Activated CD4-positive, alpha-beta memory T cell treated with anti-CD3 and anti-CD28 coated beads, Interleukin-2, amount 10 ng/mL, durations not matched to agents 7 days and 5 days (primary cell): ENCODE results near the gene CAMTA1. TPM values are rescaled to one million over a fixed set of nuclear protein-coding genes. Genes with fewer than 3 reads are reported as not detected.

Experiments
- CTCF ChIA-PET: fragments of 350-600 bp; sonication (Branson Sonifier 250); formaldehyde crosslinking; loops from one replicate; lab custom pipeline; 2021; ENCODE audit warnings: antibody characterized with exemption, inconsistent platforms; lab: Charles Lee
- POLR2A ChIA-PET: fragments of 350-600 bp; sonication (Branson Sonifier 250); formaldehyde crosslinking; loops from one replicate; lab custom pipeline; 2021; ENCODE audit warnings: antibody characterized with exemption; lab: Charles Lee
- DNase-seq: peaks from one replicate; pipeline ENCODE4 v3.0.0-alpha.2; 2020
- H3K27ac Mint-ChIP-seq: one replicate; pipeline ENCODE4 v1.8.0; 2021; ENCODE audit warnings: mild to moderate bottlenecking, mixed read lengths
- H3K27me3 Mint-ChIP-seq: one replicate; pipeline ENCODE4 v1.8.0; 2021; ENCODE audit warnings: mixed read lengths
- H3K36me3 Mint-ChIP-seq: one replicate; pipeline ENCODE4 v1.8.0; 2021; ENCODE audit warnings: low read depth, mixed read lengths
- H3K4me1 Mint-ChIP-seq: one replicate; pipeline ENCODE4 v1.8.0; 2021; ENCODE audit warnings: mixed read lengths
- H3K4me3 Mint-ChIP-seq: one replicate; pipeline ENCODE4 v1.8.0; 2021; ENCODE audit warnings: mild to moderate bottlenecking, mixed read lengths
- H3K9me3 Mint-ChIP-seq: one replicate; pipeline ENCODE4 v1.8.0; 2021; ENCODE audit warnings: mixed read lengths
- total RNA-seq, 2 experiments: library from RNA; stranded (reverse); gene quantifications; one replicate each; pipeline ENCODE4 v1.2.3, GENCODE V29; 2021

The CAMTA1 gene
- total RNA-seq, 2 experiments from 2014 or later = 43.0 to 47.3 TPM

DNA sequence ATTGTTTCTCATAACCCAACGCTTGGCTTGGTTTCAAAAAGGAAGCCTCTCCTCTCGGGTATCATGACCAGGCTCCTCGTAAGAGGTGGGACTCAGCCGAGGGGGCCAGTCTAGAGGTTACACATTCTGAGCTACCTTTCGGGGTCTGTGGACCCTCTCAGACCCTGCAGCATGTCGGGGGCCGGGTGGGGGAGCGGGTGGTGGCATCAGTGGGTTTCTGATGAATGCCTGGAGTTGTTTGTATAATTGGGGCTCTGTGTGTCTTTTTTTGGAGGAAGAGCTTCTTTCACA lies 229.3 kb downstream of the CAMTA1 start:
- H3K4me1 Mint-ChIP-seq = no peaks in the 10 kb centered on the region
- H3K27me3 Mint-ChIP-seq = peaks cover 3% of the 10 kb centered on the region

GRCh38 chr1:7015022-7015421 lies 229.8 kb downstream of the CAMTA1 start:
- no peaks in the 10 kb centered on the region for H3K4me1 Mint-ChIP-seq
- H3K27ac Mint-ChIP-seq = no peak overlapping the region
- peaks cover 3% of the 10 kb centered on the region for H3K27me3 Mint-ChIP-seq
- ChIA-PET CTCF (no interaction called here), POLR2A (no interaction called here)
- no peaks in the 10 kb centered on the region for H3K36me3 Mint-ChIP-seq
- H3K4me3 Mint-ChIP-seq = no peak overlapping the region
- no peak for DNase-seq
- no peaks in the 10 kb centered on the region for H3K9me3 Mint-ChIP-seq

More for the DNA sequence above, 229.3 kb downstream of the CAMTA1 start:
- H3K27ac Mint-ChIP-seq = no peak overlapping the region
- no peak for DNase-seq
- H3K9me3 Mint-ChIP-seq = no peaks in the 10 kb centered on the region
- ChIA-PET POLR2A (no interaction called here), CTCF (interaction anchor here (0.6 kb wide), 1 partner anchor 56 kb away, joined by 3 read pairs; no protein-coding TSS in a partner anchor)
- H3K36me3 Mint-ChIP-seq = no peaks in the 10 kb centered on the region
- H3K4me3 Mint-ChIP-seq = no peak overlapping the region

DNA sequence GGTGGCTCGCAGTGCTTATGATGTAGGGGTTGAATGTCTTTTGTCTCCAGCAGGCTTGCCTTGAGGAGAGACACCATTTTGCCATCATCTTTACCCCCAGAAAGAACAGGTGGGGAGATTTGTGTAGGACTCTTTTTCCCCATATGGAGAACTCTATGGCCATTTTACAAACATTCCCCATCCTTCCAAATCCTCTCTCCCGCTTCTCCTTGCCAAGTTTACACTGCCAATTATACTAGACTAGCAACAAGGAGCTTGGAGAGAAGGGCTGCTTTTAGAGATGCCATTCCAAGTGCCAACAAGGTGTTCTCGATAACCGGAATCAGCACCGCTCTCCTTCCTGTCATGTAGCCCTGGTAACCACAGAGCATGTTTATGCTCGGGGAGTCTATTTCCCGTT lies 233.1 kb downstream of the CAMTA1 start:
- no peaks in the 10 kb centered on the region for H3K9me3 Mint-ChIP-seq
- H3K4me3 Mint-ChIP-seq = no peak overlapping the region
- no peaks in the 10 kb centered on the region for H3K4me1 Mint-ChIP-seq
- no peak for DNase-seq
- ChIA-PET CTCF (no interaction called here), POLR2A (no interaction called here)
- H3K27ac Mint-ChIP-seq = no peak overlapping the region
- H3K27me3 Mint-ChIP-seq = peaks cover 3% of the 10 kb centered on the region
- no peaks in the 10 kb centered on the region for H3K36me3 Mint-ChIP-seq

GRCh38 chr1:7018826-7019225 lies 233.6 kb downstream of the CAMTA1 start:
- Mint-ChIP-seq H3K36me3 (no peaks in the 10 kb centered on the region), H3K9me3 (no peaks in the 10 kb centered on the region), H3K27ac (no peak overlapping the region), H3K4me1 (no peaks in the 10 kb centered on the region), H3K27me3 (peaks cover 3% of the 10 kb centered on the region), H3K4me3 (no peak overlapping the region)
- no peak for DNase-seq
- ChIA-PET POLR2A (no interaction called here), CTCF (no interaction called here)

GRCh38 chr1:7019510-7019909 lies 234.3 kb downstream of the CAMTA1 start:
- H3K4me3 Mint-ChIP-seq = no peak overlapping the region
- H3K9me3 Mint-ChIP-seq = no peaks in the 10 kb centered on the region
- ChIA-PET CTCF (no interaction called here), POLR2A (no interaction called here)
- no peak for DNase-seq
- H3K27ac Mint-ChIP-seq = no peak overlapping the region
- no peaks in the 10 kb centered on the region for H3K4me1 Mint-ChIP-seq
- H3K27me3 Mint-ChIP-seq = peaks cover 3% of the 10 kb centered on the region
- no peaks in the 10 kb centered on the region for H3K36me3 Mint-ChIP-seq

GRCh38 chr1:7022058-7022457 lies 236.8 kb downstream of the CAMTA1 start:
- no peaks in the 10 kb centered on the region for H3K9me3 Mint-ChIP-seq
- H3K36me3 Mint-ChIP-seq = no peaks in the 10 kb centered on the region
- peaks cover 5% of the 10 kb centered on the region for H3K27me3 Mint-ChIP-seq
- no peak for DNase-seq
- ChIA-PET CTCF (no interaction called here), POLR2A (no interaction called here)
- H3K4me1 Mint-ChIP-seq = no peaks in the 10 kb centered on the region
- no peak overlapping the region for H3K27ac Mint-ChIP-seq
- H3K4me3 Mint-ChIP-seq = no peak overlapping the region

DNA sequence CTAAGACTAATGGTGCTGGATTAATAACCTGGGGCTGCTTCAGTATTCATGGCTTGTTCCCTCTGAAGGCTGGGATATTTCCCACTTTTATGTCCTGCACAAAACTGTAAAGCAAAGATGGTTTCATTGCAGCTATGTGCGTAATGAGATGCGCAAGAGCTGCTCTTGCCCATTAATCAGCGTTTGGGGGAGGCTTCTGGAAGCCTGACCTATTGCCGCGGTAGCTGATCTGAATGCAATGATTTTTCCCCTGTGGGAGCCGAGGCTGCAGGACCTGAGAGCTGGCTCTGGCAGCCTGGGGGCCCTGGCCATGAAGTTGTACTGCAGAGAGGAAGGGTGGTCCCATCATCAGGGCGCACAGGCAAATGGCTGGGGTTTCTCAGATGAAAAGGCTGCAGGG lies 239.8 kb downstream of the CAMTA1 start:
- POLR2A ChIA-PET = no interaction called here
- no peak overlapping the region for H3K27ac Mint-ChIP-seq
- H3K9me3 Mint-ChIP-seq = no peaks in the 10 kb centered on the region
- no peak for DNase-seq
- H3K4me1 Mint-ChIP-seq = no peaks in the 10 kb centered on the region
- CTCF ChIA-PET = no interaction called here
- no peak overlapping the region for H3K4me3 Mint-ChIP-seq
- peaks cover 5% of the 10 kb centered on the region for H3K27me3 Mint-ChIP-seq
- no peaks in the 10 kb centered on the region for H3K36me3 Mint-ChIP-seq

DNA sequence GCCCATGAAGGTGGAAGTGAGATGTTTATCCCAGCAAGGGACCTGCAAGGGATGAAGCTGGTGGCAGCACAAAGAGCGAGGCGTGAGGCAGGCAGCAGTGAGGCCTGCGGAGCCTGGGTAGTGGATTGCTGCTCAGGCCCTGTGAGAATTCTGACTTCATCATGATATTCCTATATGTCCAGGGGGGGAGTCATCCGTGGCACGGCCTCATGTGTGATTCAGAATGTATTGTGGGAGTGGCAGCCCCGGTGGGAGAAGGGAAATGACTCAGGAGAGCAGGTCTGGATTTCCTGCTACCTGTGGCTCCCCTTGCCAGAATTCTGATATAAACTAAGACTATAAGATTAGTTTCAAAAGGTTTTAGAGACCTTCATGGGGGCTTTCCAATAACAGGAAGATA lies 240.9 kb downstream of the CAMTA1 start:
- Mint-ChIP-seq H3K9me3 (no peaks in the 10 kb centered on the region), H3K36me3 (no peaks in the 10 kb centered on the region), H3K4me1 (no peaks in the 10 kb centered on the region), H3K27me3 (peaks cover 5% of the 10 kb centered on the region), H3K27ac (no peak overlapping the region), H3K4me3 (no peak overlapping the region)
- DNase-seq = no peak
- POLR2A ChIA-PET = no interaction called here
- CTCF ChIA-PET = no interaction called here

GRCh38 chr1:7032992-7033391 lies 247.7 kb downstream of the CAMTA1 start:
- Mint-ChIP-seq H3K36me3 (no peaks in the 10 kb centered on the region), H3K4me3 (no peak overlapping the region), H3K27ac (no peak overlapping the region), H3K27me3 (peaks cover 4% of the 10 kb centered on the region), H3K9me3 (peaks cover 5% of the 10 kb centered on the region), H3K4me1 (no peaks in the 10 kb centered on the region)
- DNase-seq = no peak
- ChIA-PET CTCF (no interaction called here), POLR2A (no interaction called here)

- no peak for DNase-seq
- CTCF ChIA-PET = interaction anchor here (1.5 kb wide), 1 partner anchor 611 kb away, joined by 3 read pairs; no protein-coding TSS in a partner anchor
Measured at GRCh38 chr1:7036386-7036785, 251.1 kb downstream of the CAMTA1 start.

GRCh38 chr1:7039590-7040220 lies 254.5 kb downstream of the CAMTA1 start:
- no peaks in the 10 kb centered on the region for H3K27me3 Mint-ChIP-seq
- no peaks in the 10 kb centered on the region for H3K36me3 Mint-ChIP-seq
- no peak overlapping the region for H3K4me3 Mint-ChIP-seq
- H3K27ac Mint-ChIP-seq = no peak overlapping the region
- DNase-seq = no peak
- H3K9me3 Mint-ChIP-seq = no peaks in the 10 kb centered on the region
- CTCF ChIA-PET = interaction anchor here (0.7 kb wide), 1 partner anchor 307 kb away, joined by 3 read pairs; no protein-coding TSS in a partner anchor
- POLR2A ChIA-PET = no interaction called here
- H3K4me1 Mint-ChIP-seq = no peaks in the 10 kb centered on the region

More at GRCh38 chr1:7036386-7036785, 251.1 kb downstream of the CAMTA1 start:
- H3K27me3 Mint-ChIP-seq = no peaks in the 10 kb centered on the region
- no peak overlapping the region for H3K4me3 Mint-ChIP-seq
- H3K36me3 Mint-ChIP-seq = no peaks in the 10 kb centered on the region
- H3K4me1 Mint-ChIP-seq = no peaks in the 10 kb centered on the region
- no peak overlapping the region for H3K27ac Mint-ChIP-seq
- POLR2A ChIA-PET = no interaction called here
- H3K9me3 Mint-ChIP-seq = peaks cover 5% of the 10 kb centered on the region

DNA sequence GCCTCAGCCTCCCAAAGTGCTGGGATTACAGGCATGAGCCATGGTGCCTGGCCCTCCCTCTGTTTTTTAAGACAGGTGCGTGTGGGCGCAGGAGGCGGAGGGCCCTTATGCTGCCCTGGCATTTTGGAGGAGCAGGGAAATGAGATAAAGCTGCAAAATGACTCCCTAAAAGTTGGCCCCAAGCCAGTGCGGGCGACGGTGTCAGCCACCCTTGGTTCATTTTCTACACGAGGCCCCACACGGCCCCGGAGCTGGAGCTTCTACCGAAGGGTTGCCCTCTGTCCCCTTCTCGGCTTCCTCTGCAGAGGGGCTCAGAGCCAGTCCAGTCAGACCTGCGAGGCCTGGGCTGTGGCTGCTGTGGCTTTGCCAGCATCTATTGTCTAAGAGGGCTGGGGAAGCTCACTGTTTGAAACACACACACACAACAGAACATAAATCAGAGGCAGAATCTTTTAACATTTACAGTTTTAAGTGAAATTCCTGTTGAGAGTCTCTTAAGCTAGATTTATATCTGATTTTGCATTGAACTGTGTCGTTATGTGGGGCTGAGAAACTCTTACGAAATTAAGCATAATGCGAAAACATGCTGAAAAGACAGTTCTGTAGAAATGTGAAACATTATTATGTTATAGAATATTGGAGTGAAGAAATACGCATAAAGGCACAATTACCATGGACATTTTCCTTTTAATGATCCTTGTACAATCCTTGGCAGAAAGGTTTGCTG lies 255.9 kb downstream of the CAMTA1 start:
- H3K36me3 Mint-ChIP-seq = no peaks in the 10 kb centered on the region
- no peaks in the 10 kb centered on the region for H3K9me3 Mint-ChIP-seq
- ChIA-PET CTCF (interaction anchor here (3.5 kb wide), 1 partner anchor 166 kb away, joined by 15 read pairs; no protein-coding TSS in a partner anchor), POLR2A (no interaction called here)
- H3K27me3 Mint-ChIP-seq = no peaks in the 10 kb centered on the region
- no peak overlapping the region for H3K4me3 Mint-ChIP-seq
- no peaks in the 10 kb centered on the region for H3K4me1 Mint-ChIP-seq
- H3K27ac Mint-ChIP-seq = no peak overlapping the region
- no peak for DNase-seq

GRCh38 chr1:7042322-7043190 lies 257.3 kb downstream of the CAMTA1 start:
- no peaks in the 10 kb centered on the region for H3K4me1 Mint-ChIP-seq
- H3K36me3 Mint-ChIP-seq = no peaks in the 10 kb centered on the region
- no peaks in the 10 kb centered on the region for H3K9me3 Mint-ChIP-seq
- ChIA-PET POLR2A (no interaction called here), CTCF (interaction anchor here (0.7 to 3.5 kb wide), 9 partner anchors 8 to 584 kb away, joined by 3 to 15 read pairs (median 3); no protein-coding TSS in a partner anchor)
- H3K4me3 Mint-ChIP-seq = no peak overlapping the region
- H3K27ac Mint-ChIP-seq = no peak overlapping the region
- H3K27me3 Mint-ChIP-seq = no peaks in the 10 kb centered on the region
- DNase-seq = no peak
